D341Med (cell line): Measurements from ENCODE around the gene KRT23.

Source experiments
- DNase-seq: peaks from one replicate; pipeline ENCODE4 v3.0.0; 2012; ENCODE audit warnings: low spot score

KRT23 gene, protein sequence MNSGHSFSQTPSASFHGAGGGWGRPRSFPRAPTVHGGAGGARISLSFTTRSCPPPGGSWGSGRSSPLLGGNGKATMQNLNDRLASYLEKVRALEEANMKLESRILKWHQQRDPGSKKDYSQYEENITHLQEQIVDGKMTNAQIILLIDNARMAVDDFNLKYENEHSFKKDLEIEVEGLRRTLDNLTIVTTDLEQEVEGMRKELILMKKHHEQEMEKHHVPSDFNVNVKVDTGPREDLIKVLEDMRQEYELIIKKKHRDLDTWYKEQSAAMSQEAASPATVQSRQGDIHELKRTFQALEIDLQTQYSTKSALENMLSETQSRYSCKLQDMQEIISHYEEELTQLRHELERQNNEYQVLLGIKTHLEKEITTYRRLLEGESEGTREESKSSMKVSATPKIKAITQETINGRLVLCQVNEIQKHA

DNA sequence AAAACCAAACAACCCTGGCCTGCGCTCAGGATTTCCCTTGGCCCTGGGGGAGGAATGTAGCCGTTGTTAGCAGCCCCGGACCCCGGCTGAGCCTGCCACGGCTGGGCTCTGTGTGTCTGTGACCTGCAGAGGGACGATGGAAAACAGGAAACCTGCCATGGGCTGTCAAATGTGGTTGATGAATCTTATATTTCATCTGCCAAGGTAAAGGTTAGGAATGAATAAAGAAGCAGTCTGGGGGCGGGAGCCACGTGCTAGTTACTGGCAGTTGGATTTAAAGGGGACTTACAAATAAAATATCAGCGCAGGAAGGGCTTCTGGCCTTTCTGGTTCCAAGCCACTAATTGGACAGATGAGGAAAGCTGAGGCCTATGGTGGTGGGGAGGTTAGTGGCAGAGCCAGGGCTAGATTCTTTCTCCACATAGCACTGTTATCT is at the start of gene KRT23:
Gene KRT23 (minus strand): TSS at position 263 of the 436 bp plus-strand sequence. CDS start 1,043 bp downstream, outside the sequence.
- DNase-seq, result no peak

DNA sequence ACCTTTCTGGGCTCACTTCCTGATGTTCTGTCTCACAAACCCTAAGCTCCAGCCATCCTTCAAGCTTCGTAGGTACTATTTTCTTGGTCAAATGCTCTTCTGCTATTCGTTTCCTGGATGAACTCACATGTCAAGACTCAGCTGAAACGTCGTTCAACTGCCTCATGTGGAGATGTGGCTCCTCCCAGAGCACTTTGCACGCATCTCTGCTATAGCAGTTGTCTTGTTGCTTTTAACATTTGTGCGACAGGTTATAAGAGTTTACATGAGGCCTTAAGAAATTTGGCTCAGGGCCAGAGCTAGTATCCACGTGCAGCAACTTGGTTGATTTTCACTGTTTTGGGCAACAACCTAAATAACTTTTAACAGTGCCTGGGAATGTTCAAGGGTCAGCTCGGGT is 49.5 kb upstream of the KRT23 start:
- no peak for DNase-seq

DNA sequence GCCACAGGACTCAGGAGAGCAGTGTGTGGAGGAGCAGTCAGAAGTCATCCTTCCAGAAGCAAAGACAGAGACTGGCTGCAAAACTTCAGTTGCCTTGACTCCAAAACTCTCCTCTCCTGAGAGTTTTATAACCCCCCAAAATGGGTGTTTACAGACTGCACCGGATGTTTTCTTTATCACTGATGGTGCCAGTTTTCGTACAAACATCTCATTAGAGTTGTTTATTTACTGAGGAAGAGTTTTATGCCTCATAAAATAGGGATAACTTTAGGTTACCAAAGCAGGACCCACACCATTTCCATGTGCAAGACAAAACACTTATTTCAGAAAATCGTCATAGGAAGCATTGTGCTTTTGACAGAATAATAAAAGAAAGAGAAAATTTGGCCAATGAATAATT is 46.8 kb upstream of the KRT23 start, which contains the start of gene KRT40:
Gene KRT40 (minus strand): TSS at position 101 of the 400 bp plus-strand sequence. CDS start 53 bp downstream, at position 48.
- no peak for DNase-seq

DNA sequence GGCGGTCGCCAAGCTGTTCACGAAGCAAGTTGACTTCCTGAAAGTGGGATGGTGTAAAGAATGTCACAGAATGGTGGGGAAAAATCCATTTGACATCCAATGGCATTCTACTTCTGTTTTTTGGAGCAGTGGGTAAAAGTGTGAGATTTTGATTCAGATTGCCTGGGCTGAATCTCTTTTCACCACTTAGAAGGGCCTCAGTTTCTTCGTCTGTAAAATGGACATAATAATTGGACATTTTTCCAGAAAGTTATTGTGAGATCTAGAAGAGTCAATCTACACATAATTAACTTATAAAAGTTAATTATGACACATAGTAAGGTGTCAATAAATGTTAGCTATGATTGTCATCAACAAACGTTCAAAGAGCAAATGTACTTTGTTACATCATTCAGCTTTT is 43.7 kb upstream of the KRT23 start:
- DNase-seq, result no peak

DNA sequence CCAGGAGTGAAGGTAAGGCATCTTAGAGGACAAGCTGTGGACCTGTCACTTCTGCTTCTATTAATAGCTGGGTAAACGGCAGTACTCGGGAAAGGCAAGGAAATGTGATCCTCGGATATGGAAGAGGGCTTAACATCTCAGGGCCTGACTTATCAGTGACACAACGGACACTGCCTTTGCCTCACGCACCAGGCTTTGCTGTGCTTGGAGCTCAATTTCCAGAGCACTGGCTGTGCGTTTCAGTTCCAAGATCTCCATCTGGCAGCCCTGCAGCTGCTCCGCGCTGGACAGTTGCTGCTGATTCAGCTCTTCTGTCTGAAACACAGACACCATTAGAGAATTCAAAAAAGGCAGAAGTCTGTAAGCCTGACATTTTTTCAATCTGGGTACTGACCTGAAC is 43.1 kb upstream of the KRT23 start:
- no peak for DNase-seq

DNA sequence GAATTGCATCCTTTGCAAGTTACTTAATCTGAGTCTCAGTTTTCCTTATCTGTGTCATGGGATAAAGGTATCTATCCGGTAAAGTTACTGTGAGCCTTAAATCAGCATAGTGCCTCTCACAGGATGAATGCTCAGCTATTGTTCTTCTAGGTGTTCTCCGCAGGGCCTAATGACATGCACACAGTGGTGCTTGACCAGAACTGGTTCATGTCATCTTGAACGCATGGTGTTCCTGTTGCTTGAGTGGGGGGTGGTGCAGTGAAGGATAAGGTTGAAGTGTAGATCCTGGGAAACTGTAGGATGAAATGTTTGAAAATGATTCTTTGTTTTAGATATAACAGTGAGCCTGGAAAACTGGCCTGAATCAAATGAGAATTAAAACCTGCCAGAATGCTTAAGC is 42.7 kb upstream of the KRT23 start:
- DNase-seq, result no peak

DNA sequence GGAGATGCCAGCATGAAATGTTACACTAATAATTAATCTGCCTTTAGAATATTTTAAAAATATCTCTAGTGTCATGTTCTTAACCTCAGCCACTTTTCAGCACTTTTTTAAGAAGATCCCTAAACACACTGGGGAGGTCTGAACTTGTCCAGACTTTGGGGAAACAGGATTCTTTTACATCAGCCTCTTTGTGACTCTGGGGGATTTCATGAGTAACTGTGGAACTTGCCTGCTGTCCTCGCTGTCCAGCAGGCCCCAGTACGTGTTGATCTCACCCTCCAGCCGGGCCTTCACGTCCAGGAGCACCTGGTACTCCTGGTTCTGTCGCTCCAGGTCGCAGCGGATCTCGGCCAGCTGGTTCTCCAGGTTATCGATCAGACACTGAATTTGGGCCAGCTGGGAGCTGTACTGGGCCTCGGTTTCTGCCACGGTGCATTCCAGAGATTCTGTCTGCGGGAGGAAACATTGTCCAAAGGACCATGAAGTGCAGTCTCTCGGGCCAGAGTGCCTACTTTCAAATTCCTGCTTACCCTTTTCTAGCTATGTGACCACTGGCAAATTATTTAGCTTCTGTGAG is 41.2 kb upstream of the KRT23 start:
- no peak for DNase-seq

DNA sequence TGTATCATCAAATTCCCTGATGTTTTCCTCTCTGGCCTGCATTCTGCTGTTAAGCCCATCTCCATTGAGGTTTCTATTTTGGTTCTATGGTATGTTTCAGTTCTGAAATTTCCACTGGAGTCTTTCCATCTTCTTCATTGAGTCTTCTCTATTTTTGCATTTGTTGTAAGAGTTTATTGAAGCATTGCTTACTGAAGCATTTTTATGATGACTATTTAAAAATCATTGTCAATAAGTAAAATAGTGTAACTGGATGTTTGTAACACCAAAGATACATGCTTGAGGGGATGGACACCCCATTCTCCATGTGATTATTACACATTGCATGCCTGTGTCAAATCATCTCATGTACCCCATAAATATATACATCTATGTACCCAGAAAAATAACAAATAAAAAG is 38.1 kb upstream of the KRT23 start:
- no peak for DNase-seq

DNA sequence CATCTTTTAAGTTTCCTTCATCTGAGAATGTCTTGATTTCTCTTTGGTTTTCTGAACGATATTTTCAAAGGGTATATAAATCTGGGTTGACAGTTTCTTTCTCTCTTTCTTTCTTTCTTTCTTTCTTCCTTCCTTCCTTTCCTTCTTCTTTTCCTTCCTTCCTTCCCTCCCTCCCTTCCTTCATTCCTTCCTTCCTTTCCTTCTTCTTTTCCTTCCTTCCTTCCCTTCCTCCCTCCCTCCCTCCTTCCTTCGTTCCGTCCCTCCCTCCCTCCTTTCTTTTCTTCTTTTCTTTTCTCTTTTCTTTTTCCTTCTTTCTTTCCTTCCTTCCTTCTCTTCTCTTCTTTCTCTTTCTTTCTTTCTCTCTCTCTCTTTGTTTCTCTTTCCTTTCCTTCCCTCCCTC is 36.9 kb upstream of the KRT23 start:
- DNase-seq, result no peak

DNA sequence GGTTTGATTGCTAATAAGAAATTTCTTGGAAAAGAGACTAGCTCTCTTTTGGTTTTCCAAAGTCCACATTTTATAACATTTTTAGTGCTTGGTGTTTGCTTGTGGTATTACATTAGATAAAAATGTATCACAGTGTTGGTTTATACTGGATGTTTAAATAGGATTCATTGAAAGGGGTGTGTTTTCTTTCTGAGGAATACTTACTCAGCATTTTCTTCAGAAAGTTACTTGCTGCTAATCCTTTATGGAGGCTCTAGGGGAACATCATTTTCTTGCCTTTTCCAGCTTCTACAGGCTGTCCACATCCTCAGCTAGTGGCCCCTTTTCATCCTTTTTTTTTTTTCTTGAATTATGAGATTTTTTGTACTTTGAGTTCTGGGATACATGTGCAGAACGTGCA is 30.1 kb upstream of the KRT23 start:
- DNase-seq, result no peak

DNA sequence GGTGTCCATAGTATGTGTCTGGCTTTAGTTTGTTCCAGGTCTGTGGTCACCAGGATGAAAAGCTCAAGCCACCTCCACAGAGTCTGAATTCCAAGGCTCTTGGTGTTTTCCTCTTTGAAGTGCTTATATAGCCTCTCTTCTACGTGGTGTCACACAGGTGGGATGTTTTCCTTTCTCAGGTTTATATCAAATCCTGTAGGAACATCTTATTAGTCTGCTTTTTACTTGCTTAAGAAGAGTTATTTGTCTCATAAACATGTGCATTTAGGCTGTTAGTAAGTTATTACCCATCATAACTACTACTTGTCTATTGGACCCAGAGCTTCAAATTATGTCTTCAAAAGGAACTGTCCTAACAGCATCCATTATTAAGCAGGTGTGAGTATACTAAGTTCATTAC is 29.4 kb upstream of the KRT23 start, which contains the start of gene KRT39:
Gene KRT39 (minus strand): TSS at position 101 of the 400 bp plus-strand sequence. CDS start 92 bp downstream, at position 9.
- DNase-seq, result no peak

DNA sequence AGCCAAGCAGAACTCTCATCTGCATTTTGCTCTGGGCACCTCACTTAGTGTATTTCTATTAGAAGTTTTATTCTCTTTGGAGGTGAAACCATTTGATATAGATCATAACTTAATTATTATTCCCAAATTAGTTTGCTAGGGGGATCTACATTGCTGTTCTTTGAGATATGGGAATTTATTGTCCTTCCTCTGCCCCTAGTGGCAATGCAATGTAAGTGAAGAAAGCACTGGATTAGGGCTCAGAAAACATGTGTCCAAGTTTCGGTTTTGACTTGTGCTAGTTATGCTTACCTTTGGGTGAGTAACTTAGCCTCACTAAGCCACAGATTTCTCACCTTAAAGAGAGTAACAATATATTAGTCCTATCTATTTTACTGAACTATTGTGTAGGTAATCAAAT is 26.4 kb upstream of the KRT23 start:
- peak; percentile 53 for DNase-seq

DNA sequence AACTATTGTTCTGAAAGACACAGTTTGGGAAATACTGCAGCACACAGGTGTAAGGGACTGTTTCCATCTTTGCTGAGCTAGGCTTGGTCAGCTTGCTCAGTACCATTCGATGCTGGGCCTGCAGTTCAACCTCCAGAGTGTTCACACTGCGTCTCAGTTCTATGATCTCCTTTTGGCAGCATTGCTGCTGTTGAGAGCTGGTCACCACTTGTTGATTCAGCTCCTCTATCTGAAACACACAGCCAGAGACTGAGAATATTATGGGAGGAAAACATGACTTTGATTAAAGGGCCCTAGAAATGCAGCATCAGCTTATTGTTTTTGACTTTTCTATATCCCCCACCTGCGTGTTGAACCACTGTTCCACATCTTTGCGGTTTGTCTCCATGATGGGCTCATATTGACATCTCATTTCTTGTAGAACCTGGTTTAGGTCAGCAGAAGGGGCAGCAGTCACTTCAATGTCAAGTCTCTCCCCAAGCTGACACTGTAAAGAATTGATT is 24.7 kb upstream of the KRT23 start:
- DNase-seq, result no peak

DNA sequence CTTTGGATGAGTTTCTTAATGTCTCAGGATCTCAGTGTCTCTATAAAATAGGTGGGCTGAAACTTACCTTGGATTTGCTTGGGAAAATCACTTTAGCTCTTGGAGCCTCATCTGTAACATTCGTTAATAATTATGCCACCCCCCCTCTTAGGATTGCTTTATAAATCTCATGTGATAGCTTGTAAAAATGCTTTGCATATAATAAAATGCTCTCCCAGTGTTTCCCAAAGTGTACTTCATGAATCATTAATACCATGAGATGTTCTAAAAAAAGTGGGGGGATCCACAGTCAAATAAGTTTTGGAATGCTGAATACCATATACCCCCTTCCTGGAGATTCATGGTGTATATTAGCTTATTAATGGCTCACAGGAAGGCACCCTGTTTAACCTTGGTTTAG is 24.1 kb upstream of the KRT23 start:
- DNase-seq, result no peak

DNA sequence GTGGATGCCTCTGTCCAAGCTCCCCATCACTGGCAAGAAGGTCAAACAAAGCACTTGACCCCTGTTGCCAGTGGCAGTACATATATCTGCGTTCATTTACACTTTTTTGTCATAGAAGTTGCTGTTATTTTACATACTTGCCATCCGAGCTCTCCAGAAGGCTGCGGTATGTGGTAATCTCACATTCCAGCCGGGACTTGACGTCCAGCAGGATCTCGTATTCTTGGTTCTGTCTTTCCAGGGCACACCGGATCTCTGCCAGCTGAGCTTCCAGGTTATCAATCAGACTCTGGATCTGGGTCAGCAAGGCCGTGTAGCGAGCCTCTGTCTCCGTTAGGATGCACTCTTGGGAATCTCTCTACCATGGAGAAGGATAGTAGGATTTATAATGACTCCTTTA is 22.7 kb upstream of the KRT23 start:
- DNase-seq, result no peak

DNA sequence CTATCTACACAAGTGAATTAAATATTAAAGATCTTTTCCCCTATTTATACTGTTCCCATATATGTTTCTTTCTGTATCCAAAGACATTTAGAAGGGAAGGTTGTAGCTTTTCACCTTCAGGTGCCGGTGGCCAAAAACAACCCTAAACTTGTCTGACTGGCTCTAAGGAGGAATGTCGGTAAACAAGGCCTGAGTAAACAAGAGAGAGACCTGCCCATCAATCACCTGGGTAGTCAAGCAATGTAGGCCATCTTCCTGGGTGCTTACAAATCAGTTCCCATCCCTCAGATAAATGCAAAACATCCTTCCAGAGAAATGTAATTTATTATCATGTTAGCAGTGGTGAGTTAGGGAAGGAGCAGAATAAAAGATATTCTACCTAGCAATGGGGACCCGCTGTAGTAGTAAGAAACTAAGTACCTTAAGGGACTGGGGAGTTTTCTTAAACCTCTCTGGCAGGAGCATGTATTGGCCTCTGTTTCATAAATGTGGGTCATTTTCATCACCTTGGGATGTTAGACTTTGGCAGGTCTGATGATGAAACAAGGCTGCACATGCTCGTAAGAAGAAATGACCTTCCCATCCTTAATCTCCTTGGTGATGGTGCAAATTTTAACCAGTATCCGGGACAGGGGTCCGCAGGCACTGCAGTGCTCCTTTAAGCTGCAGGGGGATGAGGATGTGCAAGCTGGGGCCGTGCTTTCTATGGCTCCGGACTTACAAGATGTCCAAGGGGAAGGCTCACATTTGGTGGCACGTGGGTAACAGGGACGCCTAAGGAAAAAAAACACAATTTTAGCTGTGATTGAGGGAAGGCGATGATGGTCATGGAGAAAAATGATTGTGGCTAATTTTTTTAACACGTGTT is 20.9 kb upstream of the KRT23 start:
- no peak for DNase-seq

DNA sequence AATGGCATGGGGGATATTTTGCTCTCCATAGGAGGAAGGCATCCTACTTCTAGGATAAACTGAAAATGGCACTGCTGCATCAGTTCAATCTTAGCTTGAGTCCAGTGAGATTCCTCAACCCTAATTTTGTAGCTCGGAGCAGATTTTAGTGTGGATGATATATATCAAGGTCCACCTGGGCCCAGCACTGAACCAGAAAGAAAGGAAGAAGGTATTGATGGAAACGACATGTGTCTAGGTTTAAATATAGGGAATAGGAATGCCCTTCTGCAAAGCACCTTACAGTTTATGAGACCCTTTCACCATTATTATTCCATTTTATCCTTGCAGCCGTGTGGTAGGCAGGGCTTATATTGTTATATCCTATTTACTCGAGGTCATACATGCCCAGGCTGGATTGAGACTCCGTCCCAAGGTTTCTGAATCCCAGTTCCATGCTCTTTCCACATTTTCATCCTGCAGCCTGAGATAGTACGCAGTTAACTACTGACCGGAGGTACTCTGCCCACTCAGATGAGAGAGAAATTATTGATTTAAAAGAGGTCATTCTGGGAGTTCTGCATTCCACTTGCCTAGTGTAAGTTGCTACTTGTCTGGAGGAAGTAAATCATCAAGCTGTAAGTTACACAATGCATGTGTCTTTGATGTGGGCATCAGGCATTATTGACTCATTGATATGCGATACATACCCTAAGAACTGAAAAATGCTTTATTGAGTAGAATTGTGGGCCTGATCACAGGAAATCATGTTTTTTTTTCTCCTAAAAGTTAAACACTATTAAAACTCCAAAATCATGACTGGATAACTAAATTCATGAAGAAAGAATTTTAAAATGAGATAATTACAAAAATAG is 19.2 kb upstream of the KRT23 start:
- DNase-seq, result no peak

DNA sequence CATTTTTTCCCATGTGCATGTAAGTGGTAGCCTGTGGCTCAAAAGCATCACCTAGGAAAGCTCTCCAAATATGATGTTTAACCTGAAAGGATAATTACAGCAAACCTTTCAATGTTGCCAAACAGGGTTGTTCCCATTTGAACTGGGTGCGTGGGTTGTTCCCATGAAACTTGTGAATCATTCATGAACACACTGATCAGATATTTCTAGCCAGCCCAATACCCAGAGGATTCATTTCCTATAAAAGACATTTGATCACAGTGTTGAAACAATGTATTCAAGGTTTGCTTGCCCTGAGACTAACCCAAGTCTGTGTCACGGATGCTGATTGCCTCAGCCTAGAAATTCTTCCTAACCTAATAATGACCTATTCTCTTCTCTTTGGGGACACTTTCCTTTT is 16.4 kb upstream of the KRT23 start:
- no peak for DNase-seq

DNA sequence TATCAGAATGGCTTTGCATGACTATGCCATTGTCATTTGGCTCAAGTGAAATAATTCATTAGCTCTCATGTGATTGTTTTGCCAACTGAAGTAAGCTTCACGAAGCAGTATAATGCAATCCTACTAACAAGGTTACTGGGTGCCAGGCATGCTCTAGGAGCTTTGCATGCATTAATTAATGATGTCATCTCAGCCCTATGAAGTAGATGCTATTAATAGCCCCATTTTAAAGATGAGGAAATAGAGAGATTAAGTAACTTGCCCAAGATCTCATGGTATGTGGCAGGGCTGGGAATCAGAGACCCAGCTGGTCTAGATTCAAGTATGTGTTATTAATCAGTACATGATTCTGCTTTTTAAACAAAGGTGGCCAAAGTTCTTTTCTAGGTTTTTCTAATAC is 15.2 kb upstream of the KRT23 start:
- no peak for DNase-seq

DNA sequence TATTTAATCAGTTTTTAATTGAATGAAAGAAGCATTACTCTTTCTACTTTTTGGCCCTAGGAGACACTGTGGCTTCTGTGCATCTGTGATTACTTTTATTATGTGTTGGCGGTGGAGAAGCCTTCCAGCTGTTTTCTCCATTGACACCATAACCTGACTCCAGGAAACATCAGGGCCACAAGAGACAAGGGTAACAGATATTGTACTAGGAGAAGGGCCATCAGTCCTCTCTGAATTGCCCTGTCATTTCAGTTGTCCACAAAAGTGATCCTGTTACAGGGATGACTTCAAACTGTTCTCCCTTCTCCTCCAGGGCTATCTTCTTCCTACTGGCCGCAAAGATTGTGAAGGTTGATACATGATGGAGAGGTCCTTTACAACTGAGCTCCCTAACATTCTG is 14.7 kb upstream of the KRT23 start:
- DNase-seq, result no peak

DNA sequence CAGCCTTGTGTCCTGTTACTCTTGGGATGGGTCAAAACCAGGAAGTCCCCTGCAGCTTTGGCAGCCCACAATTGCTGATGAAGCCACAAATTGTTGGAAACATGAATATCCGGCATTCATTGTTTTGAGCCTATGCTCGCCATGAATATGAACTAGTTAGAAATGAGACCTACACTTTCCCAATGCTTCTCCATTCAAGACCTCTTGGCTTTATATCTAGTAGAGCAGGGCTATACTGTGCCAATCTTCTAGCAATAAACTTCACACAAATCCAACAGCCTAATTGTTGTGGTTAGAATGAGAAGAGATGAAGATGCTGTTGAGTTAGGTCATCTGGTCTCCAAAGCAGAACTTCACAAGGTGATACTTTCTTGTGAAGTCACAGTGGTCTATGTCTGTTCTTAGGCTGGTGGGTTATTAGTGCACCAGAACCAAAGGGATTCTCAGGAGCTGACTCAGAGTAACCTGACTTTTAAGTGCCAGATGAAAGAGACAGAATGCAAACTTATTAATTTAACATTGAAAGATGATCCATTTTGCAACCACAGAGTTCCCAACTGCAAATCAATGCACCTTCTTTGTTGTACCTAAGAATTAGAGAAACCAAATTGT is 13.7 kb upstream of the KRT23 start:
- DNase-seq, result no peak
